Immature natural killer cell (primary cell): ENCODE measurements around the gene GRPEL2. TPM values are rescaled to one million over a fixed set of nuclear protein-coding genes. Genes with fewer than 3 reads are reported as not detected.

Source experiments
- DNase-seq, 3 donors: peaks; one replicate each; pipeline ENCODE4 v3.0.0; 2022; ENCODE audit warnings: mixed read lengths in 1 of 3
- H3K27ac Mint-ChIP-seq, 6 donors: one replicate each; pipeline ENCODE4 v1.8.0; 2020; ENCODE audit warnings: mixed read lengths in 6 of 6, mild to moderate bottlenecking in 5 of 6, inconsistent platforms in 4 of 6, moderate library complexity in 3 of 6
- H3K27me3 Mint-ChIP-seq, 3 donors: one replicate each; pipeline ENCODE4 v1.8.0; 2020 to 2021; ENCODE audit warnings: low read depth in 3 of 3, mild to moderate bottlenecking in 3 of 3, mixed read lengths in 3 of 3, moderate library complexity in 3 of 3, inconsistent platforms in 1 of 3
- H3K36me3 Mint-ChIP-seq, 3 donors: one replicate each; pipeline ENCODE4 v1.8.0; 2020; ENCODE audit warnings: mixed read lengths in 3 of 3, inconsistent platforms in 2 of 3, mild to moderate bottlenecking in 2 of 3
- H3K4me1 Mint-ChIP-seq, 2 donors: one replicate each; pipeline ENCODE4 v1.8.0; 2020; ENCODE audit warnings: inconsistent platforms in 2 of 2, mild to moderate bottlenecking in 2 of 2, mixed read lengths in 2 of 2, moderate library complexity in 1 of 2
- H3K4me3 Mint-ChIP-seq, 5 donors: one replicate each; pipeline ENCODE4 v1.8.0; 2020; ENCODE audit warnings: mild to moderate bottlenecking in 5 of 5, mixed read lengths in 5 of 5, inconsistent platforms in 3 of 5, moderate library complexity in 3 of 5
- H3K9me3 Mint-ChIP-seq, 6 donors: one replicate each; pipeline ENCODE4 v1.8.0; 2020; ENCODE audit warnings: mild to moderate bottlenecking in 6 of 6, mixed read lengths in 6 of 6, inconsistent platforms in 4 of 6, moderate library complexity in 3 of 6
- polyA plus RNA-seq, 3 donors: library from polyadenylated mRNA; unstranded; fragments of 300-500 nt; fragmentation: Illumina TruSeq; gene quantifications; one replicate each; pipeline ENCODE4 v1.2.3, GENCODE V29; 2021

The GRPEL2 gene
- polyA plus RNA-seq, 3 donors from 2014 or later: 0.88 to 4.5 (median 2.6) TPM

- peak overlapping the region in 2 of 6 donors; percentile 21 to 29 for H3K27ac Mint-ChIP-seq
- H3K36me3 Mint-ChIP-seq: peaks cover 14 to 26% (median 21%) of the 10 kb centered on the region in 3 donors
- peaks cover 0 to 7% (median 2%) of the 10 kb centered on the region in 3 donors for H3K27me3 Mint-ChIP-seq
- H3K4me3 Mint-ChIP-seq: no peak overlapping the region
- peaks cover 26 to 50% of the 10 kb centered on the region in 2 donors for H3K4me1 Mint-ChIP-seq
- no peaks in the 10 kb centered on the region for H3K9me3 Mint-ChIP-seq
- DNase-seq: no peak
These were observed 10.4 kb downstream of the GRPEL2 start for GRCh38 chr5:149355688-149356087.

- Mint-ChIP-seq H3K27ac (peak overlapping the region in 2 of 6 donors; percentile 21 to 30), H3K4me3 (no peak overlapping the region), H3K36me3 (peaks cover 13 to 22% (median 19%) of the 10 kb centered on the region in 3 donors), H3K9me3 (no peaks in the 10 kb centered on the region), H3K27me3 (peaks cover 0 to 7% (median 2%) of the 10 kb centered on the region in 3 donors), H3K4me1 (peaks cover 26 to 50% of the 10 kb centered on the region in 2 donors)
- no peak for DNase-seq
These were observed 11.1 kb downstream of the GRPEL2 start for GRCh38 chr5:149356391-149356790.

- H3K4me1 Mint-ChIP-seq: peaks cover 26 to 50% of the 10 kb centered on the region in 2 donors
- H3K27me3 Mint-ChIP-seq: peaks cover 0 to 7% (median 2%) of the 10 kb centered on the region in 3 donors
- peak within 1 kb of the TSS; percentile 88 to 94 (median 89) for H3K4me3 Mint-ChIP-seq
- peak within 1 kb of the TSS; percentile 76 to 89 (median 86) for H3K27ac Mint-ChIP-seq
- DNase-seq: peak; percentile 89 to 96 (median 95)
- no peaks in the 10 kb centered on the region for H3K9me3 Mint-ChIP-seq
- H3K36me3 Mint-ChIP-seq: peaks cover 7 to 12% (median 10%) of the 10 kb centered on the region in 3 donors
These were observed 12.3 kb downstream of the GRPEL2 start, which contains the start of gene PCYOX1L for GRCh38 chr5:149357370-149358293. TSS of gene PCYOX1L (plus strand) at chr5:149358046. CDS start at chr5:149358069, 23 bp downstream.

GRCh38 chr5:149358294-149358651, 13.0 kb downstream of the GRPEL2 start:
- peak overlapping the region; percentile 88 to 94 (median 89) for H3K4me3 Mint-ChIP-seq
- peaks cover 0 to 7% (median 2%) of the 10 kb centered on the region in 3 donors for H3K27me3 Mint-ChIP-seq
- peak in 1 of 3 donors; percentile 25 for DNase-seq
- peak overlapping the region; percentile 76 to 89 (median 84) for H3K27ac Mint-ChIP-seq
- H3K4me1 Mint-ChIP-seq: peaks cover 26 to 50% of the 10 kb centered on the region in 2 donors
- H3K9me3 Mint-ChIP-seq: no peaks in the 10 kb centered on the region
- H3K36me3 Mint-ChIP-seq: peaks cover 5 to 10% (median 9%) of the 10 kb centered on the region in 3 donors

- peak overlapping the region; percentile 43 to 89 (median 84) for H3K27ac Mint-ChIP-seq
- no peak for DNase-seq
- peaks cover 0 to 7% (median 2%) of the 10 kb centered on the region in 3 donors for H3K27me3 Mint-ChIP-seq
- H3K4me3 Mint-ChIP-seq: peak overlapping the region; percentile 88 to 94 (median 89)
- H3K4me1 Mint-ChIP-seq: peaks cover 26 to 49% of the 10 kb centered on the region in 2 donors
- no peaks in the 10 kb centered on the region for H3K9me3 Mint-ChIP-seq
- peaks cover 5 to 9% (median 5%) of the 10 kb centered on the region in 3 donors for H3K36me3 Mint-ChIP-seq
These were observed 13.7 kb downstream of the GRPEL2 start for GRCh38 chr5:149358868-149359495.

GRCh38 chr5:149360272-149360671, 15.0 kb downstream of the GRPEL2 start:
- peak overlapping the region in 2 of 5 donors; percentile 9 to 15 for H3K4me3 Mint-ChIP-seq
- H3K36me3 Mint-ChIP-seq: peaks cover 5 to 9% (median 5%) of the 10 kb centered on the region in 3 donors
- peaks cover 0 to 7% (median 2%) of the 10 kb centered on the region in 3 donors for H3K27me3 Mint-ChIP-seq
- H3K27ac Mint-ChIP-seq: no peak overlapping the region
- peaks cover 26 to 40% of the 10 kb centered on the region in 2 donors for H3K4me1 Mint-ChIP-seq
- H3K9me3 Mint-ChIP-seq: no peaks in the 10 kb centered on the region
- DNase-seq: no peak

- Mint-ChIP-seq H3K27me3 (peaks cover 0 to 5% (median 2%) of the 10 kb centered on the region in 3 donors), H3K4me3 (no peak overlapping the region), H3K27ac (no peak overlapping the region), H3K4me1 (peaks cover 18 to 23% of the 10 kb centered on the region in 2 donors), H3K9me3 (no peaks in the 10 kb centered on the region), H3K36me3 (peaks cover 3 to 7% (median 3%) of the 10 kb centered on the region in 3 donors)
- DNase-seq: no peak
These were observed 17.2 kb downstream of the GRPEL2 start for GRCh38 chr5:149362541-149362940.

GRCh38 chr5:149363358-149363757, 18.1 kb downstream of the GRPEL2 start:
- Mint-ChIP-seq H3K27me3 (peaks cover 0 to 2% (median 0%) of the 10 kb centered on the region in 3 donors), H3K4me1 (peaks cover 14 to 18% of the 10 kb centered on the region in 2 donors), H3K4me3 (no peak overlapping the region), H3K9me3 (no peaks in the 10 kb centered on the region), H3K36me3 (peaks cover 3 to 7% (median 3%) of the 10 kb centered on the region in 3 donors), H3K27ac (no peak overlapping the region)
- DNase-seq: no peak

GRCh38 chr5:149363936-149364335, 18.6 kb downstream of the GRPEL2 start:
- Mint-ChIP-seq H3K27me3 (peaks cover 0 to 2% (median 0%) of the 10 kb centered on the region in 3 donors), H3K9me3 (no peaks in the 10 kb centered on the region), H3K4me3 (no peak overlapping the region), H3K27ac (no peak overlapping the region), H3K4me1 (peaks cover 9 to 12% of the 10 kb centered on the region in 2 donors), H3K36me3 (peaks cover 3 to 8% (median 3%) of the 10 kb centered on the region in 3 donors)
- DNase-seq: no peak

GRCh38 chr5:149364719-149365118, 19.4 kb downstream of the GRPEL2 start:
- H3K4me3 Mint-ChIP-seq: no peak overlapping the region

GRCh38 chr5:149365418-149365817, 20.1 kb downstream of the GRPEL2 start:
- H3K9me3 Mint-ChIP-seq: no peaks in the 10 kb centered on the region
- no peaks in the 10 kb centered on the region for H3K27me3 Mint-ChIP-seq
- H3K4me3 Mint-ChIP-seq: no peak overlapping the region
- no peak for DNase-seq
- H3K27ac Mint-ChIP-seq: no peak overlapping the region
- H3K4me1 Mint-ChIP-seq: peaks cover 2 to 3% of the 10 kb centered on the region in 2 donors
- peaks cover 3 to 11% (median 3%) of the 10 kb centered on the region in 3 donors for H3K36me3 Mint-ChIP-seq

More at GRCh38 chr5:149364719-149365118, 19.4 kb downstream of the GRPEL2 start:
- peak overlapping the region in 1 of 6 donors; percentile 36 for H3K27ac Mint-ChIP-seq
- DNase-seq: no peak
- peaks cover 0 to 2% (median 0%) of the 10 kb centered on the region in 3 donors for H3K27me3 Mint-ChIP-seq
- H3K9me3 Mint-ChIP-seq: no peaks in the 10 kb centered on the region
- H3K4me1 Mint-ChIP-seq: peaks cover 3 to 9% of the 10 kb centered on the region in 2 donors
- peaks cover 3 to 11% (median 3%) of the 10 kb centered on the region in 3 donors for H3K36me3 Mint-ChIP-seq

- Mint-ChIP-seq H3K4me1 (peaks cover 0 to 1% of the 10 kb centered on the region in 2 donors), H3K4me3 (no peak overlapping the region), H3K27me3 (no peaks in the 10 kb centered on the region), H3K36me3 (peaks cover 3 to 11% (median 3%) of the 10 kb centered on the region in 3 donors), H3K9me3 (no peaks in the 10 kb centered on the region), H3K27ac (no peak overlapping the region)
- DNase-seq: no peak
These were observed 20.9 kb downstream of the GRPEL2 start for GRCh38 chr5:149366169-149366729.
